T-cell (primary cell): ENCODE data around the gene FBXW7. TPM values are rescaled to one million over a fixed set of nuclear protein-coding genes. Genes with fewer than 3 reads are reported as not detected.

ENCODE experiments used
- ATAC-seq, 4 experiments: fragments of 200-7000 bp in 3 of 4; fragments of 150-1000 bp in 1 of 4; cut with Tn5 transposase; replicated peaks in 1 of 4; 1 replicate in 3 of 4; 2 replicates in 1 of 4; pipeline ENCODE4 v1.10.0; 2021; ENCODE audit warnings: moderate library complexity in 3 of 4, mild to moderate bottlenecking in 2 of 4, moderate number of reproducible peaks in 1 of 4
- CTCF ChIA-PET, 2 donors: fragments of 300-600 bp; sonication (Branson Sonifier 250); formaldehyde crosslinking; loops; one replicate each; lab custom pipeline; 2022; ENCODE audit warnings: antibody characterized with exemption in 2 of 2; lab: Charles Lee
- POLR2A ChIA-PET, 2 donors: fragments of 300-600 bp; sonication (Branson Sonifier 250); formaldehyde crosslinking; loops; one replicate each; lab custom pipeline; 2022; ENCODE audit warnings: antibody characterized with exemption in 2 of 2; lab: Charles Lee
- DNase-seq, 35 experiments: peaks; one replicate each; pipeline versions ENCODE4 v3.0.0 to v3.0.0-alpha.2; 2013 to 2023
- H3K27ac ChIP-seq: one replicate; pipeline ENCODE4 v1.5.1; 2013; ENCODE audit warnings: low read length
- H3K27me3 ChIP-seq, 2 experiments: replicated peaks in 1 of 2; 1 replicate in 1 of 2; 2 replicates in 1 of 2; pipeline versions ENCODE4 v1.6.1 to v1.7.0; 2013; ENCODE audit warnings: low read length in 1 of 2, mixed read lengths in 1 of 2; ENCODE audit not compliant: control insufficient read depth in 2 of 2, insufficient read depth in 2 of 2; ENCODE audit errors: extremely low read depth in 1 of 2
- H3K36me3 ChIP-seq, 2 donors: 1 replicate in 1 of 2; 2 replicates in 1 of 2; pipeline versions ENCODE4 v1.6.1 to v1.7.0; 2013; ENCODE audit warnings: low read length in 1 of 2; ENCODE audit not compliant: control insufficient read depth in 2 of 2, insufficient read depth in 1 of 2; ENCODE audit errors: extremely low read depth in 1 of 2
- H3K4me1 ChIP-seq, 2 experiments: 1 replicate in 1 of 2; 2 replicates in 1 of 2; pipeline versions ENCODE4 v1.6.1 to v1.7.0; 2013; ENCODE audit warnings: low read length in 2 of 2, mixed read lengths in 1 of 2; ENCODE audit not compliant: insufficient read depth in 2 of 2, control insufficient read depth in 1 of 2; ENCODE audit errors: extremely low read depth in 1 of 2
- H3K4me3 ChIP-seq, 2 donors: 1 replicate in 1 of 2; 2 replicates in 1 of 2; pipeline versions ENCODE4 v1.5.1 to v1.7.0; 2013; ENCODE audit warnings: mild to moderate bottlenecking in 2 of 2, low read length in 1 of 2, moderate library complexity in 1 of 2; ENCODE audit not compliant: control insufficient read depth in 1 of 2; ENCODE audit errors: extremely low read depth in 1 of 2
- H3K9me3 ChIP-seq: 2 replicates; pipeline ENCODE4 v1.7.0; 2013
- H3K27ac Mint-ChIP-seq, 2 donors: one replicate each; pipeline ENCODE4 v1.8.0; 2020 to 2021; ENCODE audit warnings: mild to moderate bottlenecking in 2 of 2, mixed read lengths in 2 of 2
- H3K27me3 Mint-ChIP-seq, 2 donors: one replicate each; pipeline ENCODE4 v1.8.0; 2021 to 2022; ENCODE audit warnings: mixed read lengths in 2 of 2
- H3K36me3 Mint-ChIP-seq: one replicate; pipeline ENCODE4 v1.8.0; 2021; ENCODE audit warnings: mixed read lengths
- H3K4me1 Mint-ChIP-seq, 3 donors: one replicate each; pipeline ENCODE4 v1.8.0; 2020 to 2022; ENCODE audit warnings: mixed read lengths in 3 of 3, mild to moderate bottlenecking in 1 of 3
- H3K4me3 Mint-ChIP-seq, 3 donors: one replicate each; pipeline ENCODE4 v1.8.0; 2020 to 2022; ENCODE audit warnings: mild to moderate bottlenecking in 3 of 3, mixed read lengths in 3 of 3, moderate library complexity in 3 of 3
- H3K9me3 Mint-ChIP-seq, 3 donors: one replicate each; pipeline ENCODE4 v1.8.0; 2020 to 2022; ENCODE audit warnings: mixed read lengths in 3 of 3
- WGBS: methylation state at CpG from one replicate; pipeline ENCODE4 v1.1.5; 2013; ENCODE audit warnings: missing lambda C conversion rate; ENCODE audit not compliant: insufficient coverage; 5-methylcytosine and 5-hydroxymethylcytosine counted together
- total RNA-seq, 35 experiments: library from RNA in 6 of 35; stranded (reverse) in 6 of 35; fragments of 120-200 nt in 1 of 35; gene quantifications; one replicate each; pipeline versions ENCODE4 v1.2.1 to v1.2.4 and lab custom pipeline; 2013 to 2026

FBXW7 gene
- total RNA-seq, 5 donors from 2014 or later (not counting 1 experiment from before 2014, with no cell fraction given), result 91.9 to 131 (median 96.0) TPM

DNA sequence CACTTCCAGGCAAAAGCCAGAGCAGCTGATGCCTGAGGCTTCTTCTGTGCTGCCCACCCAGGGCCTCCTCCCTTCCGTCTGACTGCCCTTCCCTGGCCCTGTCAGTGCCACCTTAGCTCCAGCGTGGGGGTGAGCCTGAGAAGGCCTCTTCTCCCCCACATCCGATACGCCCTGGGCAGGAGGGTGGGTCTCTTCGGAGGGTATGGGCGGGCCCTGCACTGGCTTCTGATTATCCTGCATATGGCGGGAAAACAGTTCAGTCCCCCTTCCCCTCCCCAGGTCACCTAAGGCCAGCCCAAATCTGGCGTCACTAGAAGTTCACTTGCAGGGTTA, 256.7 kb downstream of the FBXW7 start:
- H3K4me3 Mint-ChIP-seq, result no peak overlapping the region
- 98% methylated on average over 7 of the region's 8 CpGs for WGBS
- no peak for DNase-seq
- Histone ChIP-seq H3K27ac (no peak overlapping the region), H3K27me3 (no peaks in the 10 kb centered on the region), H3K4me3 (no peak overlapping the region), H3K4me1 (peaks cover 16 to 21% of the 10 kb centered on the region in 2 experiments), H3K36me3 (no peaks in the 10 kb centered on the region), H3K9me3 (no peaks in the 10 kb centered on the region)
- no peaks in the 10 kb centered on the region for H3K27me3 Mint-ChIP-seq
- no peaks in the 10 kb centered on the region for H3K9me3 Mint-ChIP-seq
- ChIA-PET POLR2A (interaction anchor here in 1 of 2 donors (0.6 kb wide), 1 partner anchor 10 kb away, joined by 15 read pairs; no protein-coding TSS in a partner anchor), CTCF (interaction anchor here in 1 of 2 donors (0.7 kb wide), 1 partner anchor 394 kb away, joined by 3 read pairs; no protein-coding TSS in a partner anchor)
- no peak for ATAC-seq
- H3K27ac Mint-ChIP-seq, result no peak overlapping the region
- H3K4me1 Mint-ChIP-seq, result peaks cover 22 to 48% (median 22%) of the 10 kb centered on the region in 3 donors
- no peaks in the 10 kb centered on the region for H3K36me3 Mint-ChIP-seq

DNA sequence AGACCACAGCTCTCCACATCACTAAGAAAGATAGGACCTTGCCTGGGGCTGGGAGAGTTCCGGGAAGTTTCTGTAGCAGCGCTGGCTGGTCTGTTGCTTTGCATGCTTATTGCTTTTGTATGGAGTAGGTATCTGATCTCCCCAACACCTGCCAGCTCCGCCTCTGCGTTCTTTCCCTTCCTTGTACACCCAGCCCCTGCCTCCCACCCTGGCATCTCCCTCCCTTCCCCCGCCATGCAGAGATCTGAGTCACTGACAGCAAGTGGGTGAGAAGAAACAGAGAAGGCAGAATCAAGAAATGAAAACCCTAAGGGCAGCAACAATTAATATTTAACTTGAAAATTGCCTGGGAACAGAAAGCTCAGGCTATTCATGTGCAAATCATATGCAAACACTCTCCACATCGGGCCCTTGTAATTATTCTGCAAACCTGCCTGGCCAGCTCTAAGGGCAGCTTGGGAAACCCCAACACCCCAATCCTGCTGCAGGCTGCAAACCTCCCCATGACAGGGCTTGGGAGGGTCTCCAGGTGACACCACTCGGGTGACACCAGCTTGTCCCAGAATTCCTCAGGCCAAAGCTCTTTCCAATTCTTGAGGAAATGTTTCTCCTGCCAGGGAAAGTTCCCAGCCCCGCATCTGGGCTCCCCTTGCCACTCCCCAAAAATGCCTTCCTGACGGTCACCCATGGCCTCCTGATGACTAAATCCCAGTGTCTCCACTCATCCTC, 257.2 kb downstream of the FBXW7 start:
- 84% methylated on average over 4 of the region's 9 CpGs for WGBS
- H3K36me3 ChIP-seq, result no peaks in the 10 kb centered on the region
- peaks cover 22 to 48% (median 22%) of the 10 kb centered on the region in 3 donors for H3K4me1 Mint-ChIP-seq

DNA sequence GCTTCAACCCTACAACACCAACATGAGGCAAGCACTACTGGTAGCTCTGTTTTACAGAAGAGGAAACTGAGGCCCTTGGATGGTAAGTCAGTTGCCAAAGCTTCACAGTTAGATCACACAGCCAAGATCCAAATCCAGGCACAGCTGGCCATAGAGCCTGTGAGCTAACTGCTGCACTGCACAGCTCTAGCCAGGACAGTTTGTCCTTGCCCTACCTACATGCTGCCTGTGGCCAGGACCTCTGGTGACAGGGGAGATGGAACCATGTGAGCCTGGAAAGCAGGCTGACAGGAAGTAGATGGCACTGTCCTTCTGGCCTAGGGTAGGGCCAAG, 257.8 kb downstream of the FBXW7 start:
- ATAC-seq (no peak), DNase-seq (no peak)
- ChIA-PET POLR2A (no interaction called here), CTCF (interaction anchor here (0.6 to 1.7 kb wide), 3 partner anchors 8 to 1180 kb away, joined by 3 to 6 read pairs (median 3); no protein-coding TSS in a partner anchor)
- no peaks in the 10 kb centered on the region for H3K9me3 ChIP-seq
- Mint-ChIP-seq H3K9me3 (no peaks in the 10 kb centered on the region), H3K4me3 (no peak overlapping the region), H3K4me1 (peaks cover 18 to 44% (median 19%) of the 10 kb centered on the region in 3 donors), H3K36me3 (no peaks in the 10 kb centered on the region), H3K27me3 (no peaks in the 10 kb centered on the region), H3K27ac (no peak overlapping the region)
- H3K4me3 ChIP-seq, result no peak overlapping the region
- H3K4me1 ChIP-seq, result peaks cover 16 to 21% of the 10 kb centered on the region in 2 experiments
- H3K27ac ChIP-seq, result no peak overlapping the region
- H3K27me3 ChIP-seq, result no peaks in the 10 kb centered on the region
- H3K36me3 ChIP-seq, result no peaks in the 10 kb centered on the region

More for the DNA sequence above, 257.2 kb downstream of the FBXW7 start:
- DNase-seq, result no peak
- no peak overlapping the region for H3K4me3 ChIP-seq
- CTCF ChIA-PET, result interaction anchor here (0.7 to 1.7 kb wide), 2 partner anchors 9 to 394 kb away, joined by 3 read pairs; no protein-coding TSS in a partner anchor
- Mint-ChIP-seq H3K36me3 (no peaks in the 10 kb centered on the region), H3K4me3 (no peak overlapping the region), H3K27me3 (no peaks in the 10 kb centered on the region), H3K27ac (no peak overlapping the region), H3K9me3 (no peaks in the 10 kb centered on the region)
- no peaks in the 10 kb centered on the region for H3K9me3 ChIP-seq
- ATAC-seq, result no peak
- H3K27me3 ChIP-seq, result no peaks in the 10 kb centered on the region
- POLR2A ChIA-PET, result interaction anchor here in 1 of 2 donors (0.6 kb wide), 1 partner anchor 9 kb away, joined by 15 read pairs; no protein-coding TSS in a partner anchor
- no peak overlapping the region for H3K27ac ChIP-seq
- peaks cover 16 to 21% of the 10 kb centered on the region in 2 experiments for H3K4me1 ChIP-seq

DNA sequence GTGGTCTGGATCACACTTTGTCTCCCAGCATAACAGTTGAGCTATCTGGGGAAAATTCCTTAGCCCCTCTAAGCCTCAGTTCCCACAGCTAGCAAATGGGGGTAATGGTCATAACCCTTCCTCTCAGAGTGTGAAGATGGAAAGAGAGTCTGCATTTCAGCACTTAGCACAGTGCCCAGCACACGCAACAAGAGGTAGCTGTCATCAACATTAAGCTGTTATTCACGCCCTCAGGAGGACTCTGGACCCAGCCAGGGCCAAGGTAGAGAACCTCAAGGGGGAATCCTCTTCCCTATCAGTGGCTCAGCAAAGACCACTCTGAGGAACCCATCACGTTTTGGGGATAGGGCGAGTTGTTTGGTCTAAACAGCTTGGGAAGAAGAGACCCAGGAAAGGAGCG, 258.6 kb downstream of the FBXW7 start:
- no peak for DNase-seq
- ATAC-seq, result no peak
- no peaks in the 10 kb centered on the region for H3K27me3 ChIP-seq
- WGBS, result 80% methylated on average over 1 of the region's 5 CpGs
- Mint-ChIP-seq H3K27ac (no peak overlapping the region), H3K4me3 (no peak overlapping the region), H3K4me1 (peaks cover 17 to 43% (median 17%) of the 10 kb centered on the region in 3 donors), H3K9me3 (no peaks in the 10 kb centered on the region), H3K27me3 (no peaks in the 10 kb centered on the region), H3K36me3 (no peaks in the 10 kb centered on the region)
- peaks cover 14 to 17% of the 10 kb centered on the region in 2 experiments for H3K4me1 ChIP-seq
- no peaks in the 10 kb centered on the region for H3K36me3 ChIP-seq
- no peak overlapping the region for H3K4me3 ChIP-seq
- H3K27ac ChIP-seq, result no peak overlapping the region
- no peaks in the 10 kb centered on the region for H3K9me3 ChIP-seq
- ChIA-PET POLR2A (no interaction called here), CTCF (interaction anchor here (0.5 to 1.7 kb wide), 3 partner anchors 7 to 1411 kb away, joined by 3 to 4 read pairs (median 3); no protein-coding TSS in a partner anchor)

DNA sequence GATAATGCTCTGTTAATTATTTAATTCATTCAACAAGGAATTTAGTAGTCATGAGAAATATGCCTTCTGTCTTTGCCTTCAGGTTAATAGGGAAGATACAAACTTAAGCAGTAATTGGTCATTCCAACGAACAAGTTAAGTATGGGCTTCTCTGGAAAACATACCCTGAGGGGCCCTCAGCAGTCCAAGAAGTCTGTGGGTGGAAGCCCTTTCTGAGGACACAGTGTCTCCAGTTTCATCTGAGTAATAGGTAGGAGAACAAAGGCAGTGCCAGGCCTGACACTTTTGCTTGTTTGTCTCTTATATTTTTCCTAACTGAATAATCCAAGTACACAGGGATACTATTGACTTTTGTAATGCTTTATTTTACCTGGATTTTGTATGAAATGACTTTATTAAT, 262.5 kb downstream of the FBXW7 start:
- no peaks in the 10 kb centered on the region for H3K9me3 ChIP-seq
- Mint-ChIP-seq H3K9me3 (no peaks in the 10 kb centered on the region), H3K27ac (no peak overlapping the region), H3K27me3 (no peaks in the 10 kb centered on the region), H3K4me3 (no peak overlapping the region), H3K36me3 (no peaks in the 10 kb centered on the region), H3K4me1 (peaks cover 0 to 22% (median 0%) of the 10 kb centered on the region in 3 donors)
- H3K4me1 ChIP-seq, result no peaks in the 10 kb centered on the region
- H3K27ac ChIP-seq, result no peak overlapping the region
- H3K36me3 ChIP-seq, result no peaks in the 10 kb centered on the region
- CTCF ChIA-PET, result no interaction called here
- no peaks in the 10 kb centered on the region for H3K27me3 ChIP-seq
- ATAC-seq (no peak), DNase-seq (no peak)
- H3K4me3 ChIP-seq, result no peak overlapping the region
- POLR2A ChIA-PET, result no interaction called here
- 80% methylated on average over 1 of the region's 1 CpG for WGBS
